Neural cell (in vitro differentiated cells): ENCODE data around the gene KIRREL2. TPM values are rescaled to one million over a fixed set of nuclear protein-coding genes. Genes with fewer than 3 reads are reported as not detected.
"Not testable (repeated sequence)": the region's sequence is repeated elsewhere in the genome, so short reads cannot be mapped to it uniquely, and the experiment has no call there.

Experiments used
- H2AFZ ChIP-seq: fragments of 200-600, 300-800 bp; sonication (generic), shearing (Covaris generic); 2 replicates; pipeline ENCODE4 v1.6.0; 2014; ENCODE audit warnings: low read depth, mild to moderate bottlenecking, antibody characterized with exemption, low read length, moderate library complexity
- H3F3A ChIP-seq: fragments of 200-600 bp; shearing (Covaris generic); 2 replicates; pipeline ENCODE4 v1.6.1; 2016; ENCODE audit warnings: mild to moderate bottlenecking, moderate library complexity, mixed read lengths, antibody characterized with exemption, low read length; ENCODE audit not compliant: insufficient read depth, poor library complexity, severe bottlenecking
- H3K27ac ChIP-seq: fragments of 200-600, 300-800 bp; sonication (generic), shearing (Covaris generic); 2 replicates; pipeline ENCODE4 v1.5.1; 2014; ENCODE audit warnings: mild to moderate bottlenecking, low read length, moderate library complexity
- H3K27me3 ChIP-seq: fragments of 300-800, 200-600 bp; sonication (generic), shearing (Covaris generic); 2 replicates; pipeline ENCODE4 v1.6.0; 2014; ENCODE audit warnings: mild to moderate bottlenecking, low read depth, low read length, moderate library complexity; ENCODE audit not compliant: insufficient read depth
- H3K36me3 ChIP-seq: fragments of 300-800, 200-600 bp; sonication (generic), shearing (Covaris generic); 2 replicates; pipeline ENCODE4 v1.5.1; 2014; ENCODE audit warnings: mild to moderate bottlenecking, antibody characterized with exemption, low read length, moderate library complexity; ENCODE audit not compliant: insufficient read depth
- H3K4me2 ChIP-seq: fragments of 300-800, 200-600 bp; sonication (generic), shearing (Covaris generic); 2 replicates; pipeline ENCODE4 v1.6.0; 2014; ENCODE audit warnings: mild to moderate bottlenecking, low read length
- H3K4me3 ChIP-seq: fragments of 300-800, 200-600 bp; sonication (generic), shearing (Covaris generic); 2 replicates; pipeline ENCODE4 v1.5.1; 2014; ENCODE audit warnings: mild to moderate bottlenecking, low read length, moderate library complexity
- H3K79me2 ChIP-seq: fragments of 200-600 bp; shearing (Covaris generic); replicated peaks from 2 replicates; pipeline ENCODE4 v1.6.0; 2014; ENCODE audit warnings: mild to moderate bottlenecking, low read length, moderate library complexity; ENCODE audit not compliant: insufficient read depth
- H3K9ac ChIP-seq: fragments of 300-800, 200-600 bp; sonication (generic), shearing (Covaris generic); 2 replicates; pipeline ENCODE4 v1.6.1; 2016; ENCODE audit warnings: mild to moderate bottlenecking, low read length, mixed read lengths
- H3K9me2 ChIP-seq: fragments of 200-600 bp; shearing (Covaris generic); 2 replicates; pipeline ENCODE4 v1.6.1; 2016; ENCODE audit warnings: mild to moderate bottlenecking, low read length, mixed read lengths; ENCODE audit not compliant: insufficient read depth
- H3K9me3 ChIP-seq: fragments of 200-600, 300-800 bp; sonication (generic), shearing (Covaris generic); 2 replicates; pipeline ENCODE4 v1.6.1; 2016; ENCODE audit warnings: mild to moderate bottlenecking, mixed run types, low read length, moderate library complexity, mixed read lengths
- H4K20me1 ChIP-seq: fragments of 200-600 bp; shearing (Covaris generic); 2 replicates; pipeline ENCODE4 v1.6.1; 2016; ENCODE audit warnings: mild to moderate bottlenecking, mixed run types; ENCODE audit not compliant: insufficient read depth
- CTCF ChIP-seq: fragments of 450-650 bp; IDR thresholded peaks from 2 replicates; pipeline ENCODE4 v1.5.1; 2014; ENCODE audit warnings: antibody characterized with exemption, mild to moderate bottlenecking, moderate library complexity; ENCODE audit not compliant: poor library complexity, severe bottlenecking
- EP300 ChIP-seq: fragments of 450-650 bp; conservative IDR thresholded peaks from 2 replicates; pipeline ENCODE4 v1.6.1; 2014; ENCODE audit warnings: antibody characterized with exemption, mild to moderate bottlenecking, moderate library complexity; ENCODE audit not compliant: poor library complexity, severe bottlenecking
- EZH2 ChIP-seq: fragments of 200-600, 300-800 bp; shearing (Covaris generic), sonication (generic); IDR thresholded peaks from 2 replicates; pipeline ENCODE4 v1.6.1; 2014; ENCODE audit warnings: antibody characterized with exemption, low read length, borderline replicate concordance, mild to moderate bottlenecking; ENCODE audit not compliant: insufficient read depth, poor library complexity, severe bottlenecking
- MXI1 ChIP-seq: fragments of 450-650 bp; conservative IDR thresholded peaks from 2 replicates; pipeline ENCODE4 v1.6.1; 2014; ENCODE audit warnings: antibody characterized with exemption, mild to moderate bottlenecking; ENCODE audit not compliant: poor library complexity, severe bottlenecking
- POLR2AphosphoS5 ChIP-seq: IDR thresholded peaks from 2 replicates; pipeline ENCODE4 v1.6.1; 2012
- RAD21 ChIP-seq: fragments of 450-650 bp; conservative IDR thresholded peaks from 2 replicates; pipeline ENCODE4 v1.6.1; 2014; ENCODE audit warnings: antibody characterized with exemption, mild to moderate bottlenecking, moderate library complexity
- REST ChIP-seq: IDR thresholded peaks from 2 replicates; pipeline ENCODE4 v1.6.1; 2012; ENCODE audit warnings: borderline replicate concordance
- SMC3 ChIP-seq: fragments of 450-650 bp; conservative IDR thresholded peaks from 2 replicates; pipeline ENCODE4 v1.6.1; 2014; ENCODE audit warnings: antibody characterized with exemption, mild to moderate bottlenecking, moderate library complexity; ENCODE audit not compliant: poor library complexity
- TAF1 ChIP-seq: IDR thresholded peaks from 2 replicates; pipeline ENCODE4 v1.6.1; 2012; ENCODE audit warnings: low read depth
- polyA plus RNA-seq: library from polyadenylated mRNA; depleted of rRNA; stranded (reverse); fragments of >200 nt; gene quantifications from 2 replicates; pipeline ENCODE4 v1.2.3, GENCODE V29; 2014

Gene KIRREL2
- polyA plus RNA-seq, 1 donor from 2014 or later, result 0.79 TPM

- TF ChIP-seq TAF1 (peak; percentile 17), CTCF (no peak), REST (peak; percentile 18), POLR2AphosphoS5 (peak; percentile 67)
- Histone ChIP-seq H3K9me3 (no peaks in the 10 kb centered on the region), H3K4me2 (peak overlapping the region; percentile 41), H3K27ac (peak overlapping the region; percentile 98), H3K79me2 (peaks cover 18% of the 10 kb centered on the region), H3K9ac (peak overlapping the region; percentile 95), H3K9me2 (no peaks in the 10 kb centered on the region), H4K20me1 (no peaks in the 10 kb centered on the region), H3K4me3 (peak overlapping the region; percentile 75), H3K27me3 (no peaks in the 10 kb centered on the region), H3F3A (no peaks in the 10 kb centered on the region), H2AFZ (no peak overlapping the region), H3K36me3 (no peaks in the 10 kb centered on the region)
Measured at GRCh38 chr19:35868823-35869326, 12.2 kb downstream of the KIRREL2 start.

- Histone ChIP-seq H3K27me3 (no peaks in the 10 kb centered on the region), H3K79me2 (peaks cover 18% of the 10 kb centered on the region), H3K4me3 (peak overlapping the region; percentile 75), H4K20me1 (no peaks in the 10 kb centered on the region), H3K9me3 (no peaks in the 10 kb centered on the region), H3K9ac (peak overlapping the region; percentile 95), H3F3A (no peaks in the 10 kb centered on the region), H3K27ac (peak overlapping the region; percentile 98), H3K4me2 (peak overlapping the region; percentile 73), H3K9me2 (no peaks in the 10 kb centered on the region), H2AFZ (peak overlapping the region; percentile 7), H3K36me3 (no peaks in the 10 kb centered on the region)
- peak; percentile 47 for TF ChIP-seq SMC3
- peak; percentile 96 for TF ChIP-seq MXI1
- TF ChIP-seq EP300, result peak; percentile 68
- TF ChIP-seq EZH2, result no peak
- TF ChIP-seq POLR2AphosphoS5, result peak; percentile 61
- peak; percentile 40 for TF ChIP-seq RAD21
Measured at GRCh38 chr19:35869327-35870123, 12.8 kb downstream of the KIRREL2 start.

- H3K4me3 ChIP-seq, result peak overlapping the region; percentile 75
- peak overlapping the region; percentile 73 for H3K4me2 ChIP-seq
- not testable (repeated sequence) for H3F3A ChIP-seq, H3K27me3 ChIP-seq, H3K9me2 ChIP-seq, H2AFZ ChIP-seq, H4K20me1 ChIP-seq, H3K36me3 ChIP-seq, H3K9me3 ChIP-seq
- peak overlapping the region; percentile 95 for H3K9ac ChIP-seq
- H3K27ac ChIP-seq, result peak overlapping the region; percentile 98
- H3K79me2 ChIP-seq, result peaks cover 18% of the 10 kb centered on the region
Measured at GRCh38 chr19:35870124-35870736, 13.5 kb downstream of the KIRREL2 start.
